Activated CD8-positive, alpha-beta memory T cell treated with anti-CD3 and anti-CD28 coated beads for 36 hours (primary cell): ENCODE results near the gene TRIM27. TPM values are rescaled to one million over a fixed set of nuclear protein-coding genes. Genes with fewer than 3 reads are reported as not detected.
"Not testable (repeated sequence)": the region's sequence is repeated elsewhere in the genome, so short reads cannot be mapped to it uniquely, and the experiment has no call there.

Source experiments
- CTCF ChIA-PET: fragments of 350-600 bp; sonication (Branson Sonifier 250); formaldehyde crosslinking; loops from one replicate; lab custom pipeline; 2021; ENCODE audit warnings: antibody characterized with exemption; lab: Charles Lee
- POLR2A ChIA-PET: fragments of 350-600 bp; sonication (Branson Sonifier 250); formaldehyde crosslinking; loops from one replicate; lab custom pipeline; 2021; ENCODE audit warnings: antibody characterized with exemption; lab: Charles Lee
- total RNA-seq, 2 experiments: library from RNA; stranded (reverse); gene quantifications; one replicate each; pipeline ENCODE4 v1.2.3, GENCODE V29; 2021

TRIM27 gene
- total RNA-seq, 2 experiments from 2014 or later, result 65.0 to 67.3 TPM

GRCh38 chr6:28944412-28944865 is 20.7 kb upstream of the TRIM27 start:
- POLR2A ChIA-PET, result no interaction called here
- CTCF ChIA-PET, result no interaction called here

- ChIA-PET CTCF (interaction anchor here (0.9 kb wide), 1 partner anchor 47 kb away, joined by 3 read pairs; no protein-coding TSS in a partner anchor), POLR2A (no interaction called here)
These were observed 20.0 kb upstream of the TRIM27 start for GRCh38 chr6:28943557-28944411.

- CTCF ChIA-PET, result interaction anchor here (0.9 kb wide), 1 partner anchor 47 kb away, joined by 3 read pairs; no protein-coding TSS in a partner anchor
- POLR2A ChIA-PET, result no interaction called here
These were observed 19.4 kb upstream of the TRIM27 start for GRCh38 chr6:28943223-28943556.

- ChIA-PET CTCF (interaction anchor here (2.5 to 2.6 kb wide), 2 partner anchors 19 to 104 kb away, joined by 9 to 13 read pairs; partner anchors contain the start of gene TRIM27), POLR2A (interaction anchor here (1.2 to 2.1 kb wide), 2 partner anchors 18 to 105 kb away, joined by 3 to 12 read pairs; partner anchors contain the start of gene TRIM27)
These were observed 18.1 kb upstream of the TRIM27 start for GRCh38 chr6:28941684-28942448.

- POLR2A ChIA-PET, result interaction anchor here (1.2 to 2.1 kb wide), 3 partner anchors 17 to 104 kb away, joined by 3 to 12 read pairs (median 6); partner anchors contain the start of gene TRIM27
- CTCF ChIA-PET, result interaction anchor here (1.0 to 2.6 kb wide), 4 partner anchors 18 to 103 kb away, joined by 3 to 13 read pairs (median 6); partner anchors contain the start of gene TRIM27
These were observed 17.3 kb upstream of the TRIM27 start for GRCh38 chr6:28940858-28941683.

- POLR2A ChIA-PET, result interaction anchor here (1.2 to 2.1 kb wide), 3 partner anchors 17 to 103 kb away, joined by 3 to 12 read pairs (median 6); partner anchors contain the start of gene TRIM27
- CTCF ChIA-PET, result interaction anchor here (1.0 to 2.6 kb wide), 4 partner anchors 17 to 102 kb away, joined by 3 to 13 read pairs (median 6); partner anchors contain the start of gene TRIM27
These were observed 16.6 kb upstream of the TRIM27 start for GRCh38 chr6:28940294-28940857.

GRCh38 chr6:28933069-28933468 is 9.3 kb upstream of the TRIM27 start:
- ChIA-PET POLR2A (no interaction called here), CTCF (no interaction called here)

GRCh38 chr6:28929887-28930620 is 6.3 kb upstream of the TRIM27 start:
- CTCF ChIA-PET, result interaction anchor here (0.6 kb wide), 1 partner anchor 299 kb away, joined by 3 read pairs; no protein-coding TSS in a partner anchor
- POLR2A ChIA-PET, result no interaction called here

- POLR2A ChIA-PET, CTCF ChIA-PET: not testable (repeated sequence)
These were observed 5.6 kb upstream of the TRIM27 start for GRCh38 chr6:28929339-28929738.

GRCh38 chr6:28927846-28928245 is 4.1 kb upstream of the TRIM27 start:
- ChIA-PET CTCF (no interaction called here), POLR2A (no interaction called here)

GRCh38 chr6:28922821-28923317 is 916 bp downstream of the TRIM27 start:
- ChIA-PET CTCF (interaction anchor here (1.1 to 3.6 kb wide), 4 partner anchors 18 to 27 kb away, joined by 3 to 23 read pairs (median 6); no protein-coding TSS in a partner anchor), POLR2A (interaction anchor here (0.5 to 1.8 kb wide), 6 partner anchors 14 to 1029 kb away, joined by 3 to 12 read pairs (median 4); no protein-coding TSS in a partner anchor)

GRCh38 chr6:28922004-28922820 is 1.6 kb downstream of the TRIM27 start:
- POLR2A ChIA-PET, result interaction anchor here (0.5 to 1.2 kb wide), 3 partner anchors 59 to 1050 kb away, joined by 3 to 5 read pairs (median 3); a partner anchor contains a TSS
- CTCF ChIA-PET, result interaction anchor here (1.1 to 3.6 kb wide), 5 partner anchors 19 to 94 kb away, joined by 3 to 23 read pairs (median 4); no protein-coding TSS in a partner anchor

- ChIA-PET CTCF (no interaction called here), POLR2A (no interaction called here)
These were observed 3.5 kb downstream of the TRIM27 start for GRCh38 chr6:28920281-28920680.

- ChIA-PET CTCF (no interaction called here), POLR2A (no interaction called here)
These were observed 8.8 kb downstream of the TRIM27 start for GRCh38 chr6:28914941-28915340.

GRCh38 chr6:28910901-28911690 is 12.7 kb downstream of the TRIM27 start:
- ChIA-PET POLR2A (no interaction called here), CTCF (interaction anchor here (0.7 kb wide), 1 partner anchor 20 kb away, joined by 3 read pairs; no protein-coding TSS in a partner anchor)
